Measurements from ENCODE around the gene ZBTB34. TPM values are rescaled to one million over a fixed set of nuclear protein-coding genes. Genes with fewer than 3 reads are reported as not detected.

The ZBTB34 gene
- polyA plus RNA-seq, 2 of the 4 experiments (the other 2 are of a cell fraction) = 4.1 to 6.4 TPM

DNA sequence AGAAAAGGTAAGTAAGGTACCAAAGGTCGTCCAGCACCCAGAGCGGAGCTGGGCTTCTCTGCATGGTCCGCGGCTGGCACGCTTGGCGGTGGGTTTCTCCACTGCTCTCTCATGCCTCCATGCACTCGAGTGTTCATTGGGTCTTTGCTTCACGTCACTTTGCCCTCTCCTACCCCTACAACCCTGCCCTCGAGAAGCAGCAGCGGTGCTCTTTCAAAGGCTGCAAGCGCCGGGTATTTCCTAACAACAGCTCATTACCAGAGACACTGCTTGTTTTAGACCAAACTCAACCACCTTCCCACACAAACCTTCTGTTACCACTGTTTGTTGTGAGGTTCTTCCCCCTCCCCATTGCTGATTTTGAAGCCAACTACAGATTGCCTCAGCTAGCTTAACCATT, 21.5 kb upstream of the ZBTB34 start:
- TF ChIP-seq, protein P1, sequence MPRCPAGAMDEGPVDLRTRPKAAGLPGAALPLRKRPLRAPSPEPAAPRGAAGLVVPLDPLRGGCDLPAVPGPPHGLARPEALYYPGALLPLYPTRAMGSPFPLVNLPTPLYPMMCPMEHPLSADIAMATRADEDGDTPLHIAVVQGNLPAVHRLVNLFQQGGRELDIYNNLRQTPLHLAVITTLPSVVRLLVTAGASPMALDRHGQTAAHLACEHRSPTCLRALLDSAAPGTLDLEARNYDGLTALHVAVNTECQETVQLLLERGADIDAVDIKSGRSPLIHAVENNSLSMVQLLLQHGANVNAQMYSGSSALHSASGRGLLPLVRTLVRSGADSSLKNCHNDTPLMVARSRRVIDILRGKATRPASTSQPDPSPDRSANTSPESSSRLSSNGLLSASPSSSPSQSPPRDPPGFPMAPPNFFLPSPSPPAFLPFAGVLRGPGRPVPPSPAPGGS (IDR thresholded peaks at IDR 0.05) = no peak
- TF ChIP-seq HOXB5 (CRISPR knock-in tag; IDR thresholded peaks at IDR 0.05) (no peak), CBX8 (IDR thresholded peaks at IDR 0.05) (no peak), SMC3 (IDR thresholded peaks at IDR 0.05) (no peak), MAFK (IDR thresholded peaks at IDR 0.05; ENCODE audit: partially characterized antibody) (no peak), NR3C1 (IDR thresholded peaks at IDR 0.05) (no peak), TFCP2L1 (CRISPR knock-in tag; IDR thresholded peaks at IDR 0.05) (no peak), JUN (IDR thresholded peaks at IDR 0.05) (no peak), HOXB13 (CRISPR knock-in tag; IDR thresholded peaks at IDR 0.05; ENCODE audit: low read depth) (no peak), HDAC2 (IDR thresholded peaks at IDR 0.05) (no peak), ZNF302 (CRISPR knock-in tag; IDR thresholded peaks at IDR 0.05) (no peak), HOXA7 (CRISPR knock-in tag; IDR thresholded peaks at IDR 0.05) (no peak)
- TF ChIP-seq, protein P2, sequence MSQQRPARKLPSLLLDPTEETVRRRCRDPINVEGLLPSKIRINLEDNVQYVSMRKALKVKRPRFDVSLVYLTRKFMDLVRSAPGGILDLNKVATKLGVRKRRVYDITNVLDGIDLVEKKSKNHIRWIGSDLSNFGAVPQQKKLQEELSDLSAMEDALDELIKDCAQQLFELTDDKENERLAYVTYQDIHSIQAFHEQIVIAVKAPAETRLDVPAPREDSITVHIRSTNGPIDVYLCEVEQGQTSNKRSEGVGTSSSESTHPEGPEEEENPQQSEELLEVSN (IDR thresholded peaks at IDR 0.05; ENCODE audit: borderline replicate concordance, low read depth) = no peak
- TF ChIP-seq, protein P3, sequence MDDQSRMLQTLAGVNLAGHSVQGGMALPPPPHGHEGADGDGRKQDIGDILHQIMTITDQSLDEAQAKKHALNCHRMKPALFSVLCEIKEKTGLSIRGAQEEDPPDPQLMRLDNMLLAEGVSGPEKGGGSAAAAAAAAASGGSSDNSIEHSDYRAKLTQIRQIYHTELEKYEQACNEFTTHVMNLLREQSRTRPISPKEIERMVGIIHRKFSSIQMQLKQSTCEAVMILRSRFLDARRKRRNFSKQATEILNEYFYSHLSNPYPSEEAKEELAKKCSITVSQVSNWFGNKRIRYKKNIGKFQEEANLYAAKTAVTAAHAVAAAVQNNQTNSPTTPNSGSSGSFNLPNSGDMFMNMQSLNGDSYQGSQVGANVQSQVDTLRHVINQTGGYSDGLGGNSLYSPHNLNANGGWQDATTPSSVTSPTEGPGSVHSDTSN (IDR thresholded peaks at IDR 0.05) = no peak
- DNase-seq (ENCODE audit: low read depth in 1 of 2, low spot score in 1 of 2) = no peak
- ChIA-PET CTCF (interaction anchor here (1.0 to 1.4 kb wide), 4 partner anchors 11 to 134 kb away, joined by 3 to 4 read pairs (median 3); no protein-coding TSS in a partner anchor), POLR2A (no interaction called here)
- no peak overlapping the region for H3K4me3 ChIP-seq
- FAIRE-seq = no peak
- no peak for ATAC-seq
- peaks cover 3% of the 10 kb centered on the region for H3K4me1 ChIP-seq
- no peaks in the 10 kb centered on the region for H3K9me3 ChIP-seq
- 95% methylated on average over 12 of the region's 12 CpGs for WGBS (ENCODE audit: missing lambda C conversion rate)
- no peak overlapping the region for H3K4me2 ChIP-seq
- H3K27ac ChIP-seq = no peak overlapping the region

DNA sequence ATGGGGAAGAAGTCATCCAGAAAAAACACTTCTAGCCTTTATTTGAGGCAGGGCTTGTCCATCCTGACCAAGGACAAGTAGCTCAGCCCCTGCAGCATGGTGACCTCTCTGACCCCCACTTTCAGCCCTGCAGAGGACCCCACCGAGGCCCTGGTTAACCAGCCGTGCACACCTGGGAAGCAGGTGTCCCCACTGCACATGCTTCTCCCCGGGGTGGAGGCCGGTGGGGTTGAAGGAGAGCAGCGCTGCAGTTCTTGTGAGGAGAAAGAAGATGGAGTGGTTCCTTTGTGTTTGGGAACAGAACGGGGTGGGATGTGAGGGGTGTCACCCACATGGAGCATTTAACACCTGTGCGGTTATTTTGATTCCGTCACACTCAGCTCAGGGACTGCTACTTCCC, 21.1 kb upstream of the ZBTB34 start:
- H3K27ac ChIP-seq = no peak overlapping the region
- TF ChIP-seq, protein P4, sequence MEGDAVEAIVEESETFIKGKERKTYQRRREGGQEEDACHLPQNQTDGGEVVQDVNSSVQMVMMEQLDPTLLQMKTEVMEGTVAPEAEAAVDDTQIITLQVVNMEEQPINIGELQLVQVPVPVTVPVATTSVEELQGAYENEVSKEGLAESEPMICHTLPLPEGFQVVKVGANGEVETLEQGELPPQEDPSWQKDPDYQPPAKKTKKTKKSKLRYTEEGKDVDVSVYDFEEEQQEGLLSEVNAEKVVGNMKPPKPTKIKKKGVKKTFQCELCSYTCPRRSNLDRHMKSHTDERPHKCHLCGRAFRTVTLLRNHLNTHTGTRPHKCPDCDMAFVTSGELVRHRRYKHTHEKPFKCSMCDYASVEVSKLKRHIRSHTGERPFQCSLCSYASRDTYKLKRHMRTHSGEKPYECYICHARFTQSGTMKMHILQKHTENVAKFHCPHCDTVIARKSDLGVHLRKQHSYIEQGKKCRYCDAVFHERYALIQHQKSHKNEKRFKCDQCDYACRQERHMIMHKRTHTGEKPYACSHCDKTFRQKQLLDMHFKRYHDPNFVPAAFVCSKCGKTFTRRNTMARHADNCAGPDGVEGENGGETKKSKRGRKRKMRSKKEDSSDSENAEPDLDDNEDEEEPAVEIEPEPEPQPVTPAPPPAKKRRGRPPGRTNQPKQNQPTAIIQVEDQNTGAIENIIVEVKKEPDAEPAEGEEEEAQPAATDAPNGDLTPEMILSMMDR (IDR thresholded peaks at IDR 0.05) = no peak
- TF ChIP-seq CHD4 (IDR thresholded peaks at IDR 0.05; ENCODE audit: borderline replicate concordance) = no peak
- no peak for TF ChIP-seq FOXS1 (CRISPR knock-in tag; IDR thresholded peaks at IDR 0.05)
- TF ChIP-seq HOXB5 (CRISPR knock-in tag; IDR thresholded peaks at IDR 0.05) = no peak
- TF ChIP-seq PHF8 (IDR thresholded peaks at IDR 0.05; ENCODE audit: borderline replicate concordance, low read depth) = no peak
- no peak for TF ChIP-seq TFCP2L1 (CRISPR knock-in tag; IDR thresholded peaks at IDR 0.05)
- TF ChIP-seq NFE2L2 (conservative IDR thresholded peaks at IDR 0.05; ENCODE audit: low read length) = no peak
- no peak for TF ChIP-seq RNF2 (IDR thresholded peaks at IDR 0.05; ENCODE audit: borderline replicate concordance, low read depth)
- TF ChIP-seq HDAC2 (IDR thresholded peaks at IDR 0.05) = no peak
- no peak for TF ChIP-seq TP53 (CRISPR knock-in tag; IDR thresholded peaks at IDR 0.05)
- TF ChIP-seq, protein P5, sequence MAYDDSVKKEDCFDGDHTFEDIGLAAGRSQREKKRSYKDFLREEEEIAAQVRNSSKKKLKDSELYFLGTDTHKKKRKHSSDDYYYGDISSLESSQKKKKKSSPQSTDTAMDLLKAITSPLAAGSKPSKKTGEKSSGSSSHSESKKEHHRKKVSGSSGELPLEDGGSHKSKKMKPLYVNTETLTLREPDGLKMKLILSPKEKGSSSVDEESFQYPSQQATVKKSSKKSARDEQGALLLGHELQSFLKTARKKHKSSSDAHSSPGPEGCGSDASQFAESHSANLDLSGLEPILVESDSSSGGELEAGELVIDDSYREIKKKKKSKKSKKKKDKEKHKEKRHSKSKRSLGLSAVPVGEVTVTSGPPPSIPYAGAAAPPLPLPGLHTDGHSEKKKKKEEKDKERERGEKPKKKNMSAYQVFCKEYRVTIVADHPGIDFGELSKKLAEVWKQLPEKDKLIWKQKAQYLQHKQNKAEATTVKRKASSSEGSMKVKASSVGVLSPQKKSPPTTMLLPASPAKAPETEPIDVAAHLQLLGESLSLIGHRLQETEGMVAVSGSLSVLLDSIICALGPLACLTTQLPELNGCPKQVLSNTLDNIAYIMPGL (CRISPR knock-in tag; IDR thresholded peaks at IDR 0.05; ENCODE audit: borderline replicate concordance) = no peak
- no peak for TF ChIP-seq MAFK (IDR thresholded peaks at IDR 0.05; ENCODE audit: partially characterized antibody)
- no peak for TF ChIP-seq POLR2AphosphoS2 (conservative IDR thresholded peaks at IDR 0.05; ENCODE audit: low read length)
- no peak for TF ChIP-seq CHD2 (IDR thresholded peaks at IDR 0.05; ENCODE audit: low read length, partially characterized antibody)
- TF ChIP-seq ESRRA (IDR thresholded peaks at IDR 0.05; ENCODE audit: borderline replicate concordance, low read length) = no peak
- TF ChIP-seq MYC (IDR thresholded peaks at IDR 0.05; ENCODE audit: borderline replicate concordance, low read length) = no peak
- no peak for TF ChIP-seq ZSCAN20 (CRISPR knock-in tag; IDR thresholded peaks at IDR 0.05)
- no peak for TF ChIP-seq JUNB (IDR thresholded peaks at IDR 0.05)
- 92% methylated on average over 7 of the region's 8 CpGs for WGBS (ENCODE audit: missing lambda C conversion rate)
- DNase-seq (ENCODE audit: low read depth in 1 of 2, low spot score in 1 of 2) = no peak
- ATAC-seq = no peak
- H3K4me3 ChIP-seq = no peak overlapping the region
- POLR2A ChIA-PET = no interaction called here
- no peaks in the 10 kb centered on the region for H3K9me3 ChIP-seq
- H3K4me2 ChIP-seq = no peak overlapping the region
- FAIRE-seq = no peak
- CTCF ChIA-PET = interaction anchor here (1.0 to 1.4 kb wide), 4 partner anchors 11 to 135 kb away, joined by 3 to 4 read pairs (median 3); no protein-coding TSS in a partner anchor
- H3K4me1 ChIP-seq = peaks cover 7% of the 10 kb centered on the region
